ENCODE data around the gene SH3RF3. TPM values are rescaled to one million over a fixed set of nuclear protein-coding genes. Genes with fewer than 3 reads are reported as not detected.

The SH3RF3 gene
- polyA plus RNA-seq, 1 donor (not counting 4 experiments of a cell fraction or from before 2014, with no cell fraction given) = 0.08 TPM

DNA sequence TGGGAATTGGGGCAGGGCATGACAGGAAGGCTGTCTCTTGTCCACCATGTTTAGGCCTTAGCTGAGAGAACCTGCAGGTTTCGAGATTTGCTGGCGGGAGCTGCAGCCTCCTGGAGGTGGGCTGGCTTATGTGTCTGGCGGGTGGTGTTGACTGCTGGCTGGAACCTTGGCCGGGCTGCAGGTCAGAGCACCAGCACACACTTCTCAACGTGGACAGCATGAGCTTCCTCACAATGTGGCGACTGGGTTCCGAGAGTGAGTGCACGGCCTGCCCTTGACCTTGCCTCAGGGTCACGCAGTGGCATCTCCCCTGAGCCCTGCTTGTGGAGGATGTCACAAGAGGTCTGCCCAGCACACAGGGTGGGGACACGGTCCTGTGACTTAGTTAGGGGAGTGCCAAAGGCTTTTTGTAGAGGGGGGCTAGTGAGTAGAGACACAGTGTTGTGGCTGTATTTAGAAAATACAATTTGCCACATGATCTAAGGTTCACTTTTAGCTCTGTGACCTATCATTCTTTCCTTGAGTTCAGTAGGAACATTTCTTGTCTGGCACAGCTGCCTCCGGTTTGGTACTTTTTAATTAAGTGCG is 350.0 kb downstream of the SH3RF3 start:
- Histone ChIP-seq H4K20me1 (ENCODE audit: control insufficient read depth, extremely low read depth, insufficient read depth, low read length) (no peaks in the 10 kb centered on the region), H3K79me2 (ENCODE audit: control insufficient read depth, insufficient read depth, low read length) (no peaks in the 10 kb centered on the region), H3K27ac (ENCODE audit: control insufficient read depth, insufficient read depth, low read length) (no peak overlapping the region), H2AFZ (ENCODE audit: control insufficient read depth, low read length) (no peak overlapping the region), H3K36me3 (ENCODE audit: control insufficient read depth in 2 of 2, extremely low read depth in 1 of 2, insufficient read depth in 2 of 2, low read length in 2 of 2) (no peaks in the 10 kb centered on the region), H3K4me3 (ENCODE audit: control insufficient read depth in 2 of 3, extremely low read depth in 1 of 3, insufficient read depth in 2 of 3, low read depth in 1 of 3, low read length in 3 of 3) (no peak overlapping the region), H3K4me1 (ENCODE audit: control insufficient read depth, extremely low read depth, insufficient read depth, low read length) (peaks cover 15% of the 10 kb centered on the region), H3K9me3 (ENCODE audit: control insufficient read depth, low read depth, low read length) (no peaks in the 10 kb centered on the region), H3K4me2 (ENCODE audit: control insufficient read depth, extremely low read depth, insufficient read depth, low read depth, low read length) (no peak overlapping the region), H3K9me1 (ENCODE audit: control insufficient read depth, extremely low read depth, insufficient read depth, low read length) (no peaks in the 10 kb centered on the region), H3K27me3 (ENCODE audit: control insufficient read depth, extremely low read depth, insufficient read depth, low read length) (peaks cover 24% of the 10 kb centered on the region), H3K9ac (ENCODE audit: control insufficient read depth, extremely low read depth, insufficient read depth, low read length) (no peak overlapping the region)
- no peak for FAIRE-seq
- dilution Hi-C loops (cut with MboI; ENCODE audit: extremely low pct_ligation_motif_present, low sequenced_read_pairs) = no loop called here
- DNase-seq (ENCODE audit: low read depth, low spot score) = no peak
- TF ChIP-seq, protein P1, sequence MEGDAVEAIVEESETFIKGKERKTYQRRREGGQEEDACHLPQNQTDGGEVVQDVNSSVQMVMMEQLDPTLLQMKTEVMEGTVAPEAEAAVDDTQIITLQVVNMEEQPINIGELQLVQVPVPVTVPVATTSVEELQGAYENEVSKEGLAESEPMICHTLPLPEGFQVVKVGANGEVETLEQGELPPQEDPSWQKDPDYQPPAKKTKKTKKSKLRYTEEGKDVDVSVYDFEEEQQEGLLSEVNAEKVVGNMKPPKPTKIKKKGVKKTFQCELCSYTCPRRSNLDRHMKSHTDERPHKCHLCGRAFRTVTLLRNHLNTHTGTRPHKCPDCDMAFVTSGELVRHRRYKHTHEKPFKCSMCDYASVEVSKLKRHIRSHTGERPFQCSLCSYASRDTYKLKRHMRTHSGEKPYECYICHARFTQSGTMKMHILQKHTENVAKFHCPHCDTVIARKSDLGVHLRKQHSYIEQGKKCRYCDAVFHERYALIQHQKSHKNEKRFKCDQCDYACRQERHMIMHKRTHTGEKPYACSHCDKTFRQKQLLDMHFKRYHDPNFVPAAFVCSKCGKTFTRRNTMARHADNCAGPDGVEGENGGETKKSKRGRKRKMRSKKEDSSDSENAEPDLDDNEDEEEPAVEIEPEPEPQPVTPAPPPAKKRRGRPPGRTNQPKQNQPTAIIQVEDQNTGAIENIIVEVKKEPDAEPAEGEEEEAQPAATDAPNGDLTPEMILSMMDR (optimal IDR thresholded peaks at IDR 0.05 in 1 of 3, IDR thresholded peaks at IDR 0.05 in 1 of 3, conservative IDR thresholded peaks at IDR 0.05 in 1 of 3; ENCODE audit: extremely low read depth in 1 of 3, insufficient read depth in 2 of 3, low read length in 3 of 3) = no peak
- TF ChIP-seq EZH2 (IDR thresholded peaks at IDR 0.05; ENCODE audit: low read length) = no peak

DNA sequence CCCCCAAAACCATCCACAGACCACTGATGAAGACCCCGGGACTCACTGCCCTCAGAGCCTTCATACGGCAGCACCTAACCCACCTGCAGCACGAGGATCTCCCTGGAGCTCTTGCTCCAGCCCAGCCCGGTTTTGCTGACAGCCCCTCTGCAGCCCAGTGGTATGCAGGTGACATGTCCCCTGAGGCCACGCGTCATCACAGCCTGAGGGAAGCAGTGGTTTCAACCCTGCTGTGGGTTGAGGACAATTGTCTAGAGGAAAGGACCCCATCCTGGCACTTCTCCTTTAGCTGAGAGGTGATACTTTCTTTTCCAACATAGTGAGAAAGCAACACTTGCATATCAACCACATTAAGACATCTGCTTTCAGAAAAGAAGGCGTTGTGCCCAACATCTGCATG is 350.8 kb downstream of the SH3RF3 start:
- Histone ChIP-seq H3K9ac (ENCODE audit: control insufficient read depth, extremely low read depth, insufficient read depth, low read length) (no peak overlapping the region), H3K9me3 (ENCODE audit: control insufficient read depth, low read depth, low read length) (no peaks in the 10 kb centered on the region), H4K20me1 (ENCODE audit: control insufficient read depth, extremely low read depth, insufficient read depth, low read length) (no peaks in the 10 kb centered on the region), H3K4me1 (ENCODE audit: control insufficient read depth, extremely low read depth, insufficient read depth, low read length) (peaks cover 15% of the 10 kb centered on the region), H3K4me2 (ENCODE audit: control insufficient read depth, extremely low read depth, insufficient read depth, low read depth, low read length) (no peak overlapping the region), H3K27ac (ENCODE audit: control insufficient read depth, insufficient read depth, low read length) (no peak overlapping the region), H3K27me3 (ENCODE audit: control insufficient read depth, extremely low read depth, insufficient read depth, low read length) (peaks cover 24% of the 10 kb centered on the region), H3K9me1 (ENCODE audit: control insufficient read depth, extremely low read depth, insufficient read depth, low read length) (no peaks in the 10 kb centered on the region), H3K79me2 (ENCODE audit: control insufficient read depth, insufficient read depth, low read length) (no peaks in the 10 kb centered on the region), H3K36me3 (ENCODE audit: control insufficient read depth in 2 of 2, extremely low read depth in 1 of 2, insufficient read depth in 2 of 2, low read length in 2 of 2) (no peaks in the 10 kb centered on the region), H2AFZ (ENCODE audit: control insufficient read depth, low read length) (no peak overlapping the region), H3K4me3 (ENCODE audit: control insufficient read depth in 2 of 3, extremely low read depth in 1 of 3, insufficient read depth in 2 of 3, low read depth in 1 of 3, low read length in 3 of 3) (no peak overlapping the region)
- dilution Hi-C loops (cut with MboI; ENCODE audit: extremely low pct_ligation_motif_present, low sequenced_read_pairs) = no loop called here
- FAIRE-seq = no peak
- no peak for DNase-seq (ENCODE audit: low read depth, low spot score)
- TF ChIP-seq EZH2 (IDR thresholded peaks at IDR 0.05; ENCODE audit: low read length) = no peak
- TF ChIP-seq, protein P1 (optimal IDR thresholded peaks at IDR 0.05 in 1 of 3, IDR thresholded peaks at IDR 0.05 in 1 of 3, conservative IDR thresholded peaks at IDR 0.05 in 1 of 3; ENCODE audit: extremely low read depth in 1 of 3, insufficient read depth in 2 of 3, low read length in 3 of 3) = no peak

Data from keratinocyte (primary cell).